K562 (cell line): ENCODE data around the gene CBFA2T2.

ENCODE experiments used
- CCAR2 ChIP-seq: fragments of 200-400 bp; formaldehyde crosslinking; IDR thresholded peaks from 2 replicates; pipeline ENCODE4 v1.6.1; 2017; ENCODE audit warnings: mild to moderate bottlenecking, low read depth, low read length
- EGR1 ChIP-seq: fragments of 450-650 bp; conservative IDR thresholded peaks from 2 replicates; pipeline ENCODE4 v1.6.1; 2017; ENCODE audit warnings: mild to moderate bottlenecking
- EP300 ChIP-seq: IDR thresholded peaks from 2 replicates; pipeline ENCODE4 v1.6.1; 2012; ENCODE audit warnings: low read length, improper control_type of control experiment
- GTF2F1 ChIP-seq: IDR thresholded peaks from 2 replicates; pipeline ENCODE4 v1.6.1; 2011; ENCODE audit warnings: low read depth, low read length, improper control_type of control experiment
- JUND ChIP-seq, 2 experiments: IDR thresholded peaks; 2 replicates in 1 of 2; 3 replicates in 1 of 2; pipeline ENCODE4 v1.6.1; 2011; ENCODE audit warnings: borderline replicate concordance in 2 of 2, low read depth in 2 of 2, low read length in 2 of 2, improper control_type of control experiment in 1 of 2, missing biosample characterization in 1 of 2, missing genetic modification characterization in 1 of 2, missing genetic modification reagents in 1 of 2
- SAP30 ChIP-seq: fragments of 200-600 bp; sonication (generic); IDR thresholded peaks from 2 replicates; pipeline ENCODE4 v1.6.1; 2012; ENCODE audit warnings: borderline replicate concordance, low read depth, mild to moderate bottlenecking, moderate library complexity, low read length, control low read depth, inconsistent platforms; ENCODE audit not compliant: insufficient read depth, poor library complexity, severe bottlenecking
- TCFL5 ChIP-seq: fragments of 250-450 bp; sonication (Bioruptor Pico); conservative IDR thresholded peaks from 2 replicates; pipeline ENCODE4 v1.6.1; 2021; ENCODE audit warnings: mild to moderate bottlenecking, moderate library complexity, matching md5 sums

- no peak for TF ChIP-seq EGR1
- no peak for TF ChIP-seq TCFL5 (CRISPR knock-in tag)
- TF ChIP-seq JUND (IDR thresholded peaks at IDR 0.05; ENCODE audit: borderline replicate concordance, low read depth, low read length), result no peak
- no peak for TF ChIP-seq JUND (tag; IDR thresholded peaks at IDR 0.05; ENCODE audit: borderline replicate concordance, low read depth, low read length)
- no peak for TF ChIP-seq EP300
- TF ChIP-seq SAP30, result no peak
- TF ChIP-seq GTF2F1, result no peak
- TF ChIP-seq CCAR2, result no peak
Measured at GRCh38 chr20:33635341-33635740, 145.4 kb downstream of the CBFA2T2 start.
